Endometrial microvascular endothelial cells (primary cell): Measurements from ENCODE around the gene ASPDH. TPM values are rescaled to one million over a fixed set of nuclear protein-coding genes. Genes with fewer than 3 reads are reported as not detected.

ENCODE experiments used
- in situ Hi-C: cut with HindIII; loops from 2 replicates; pipeline ENCODE4 v1.10.0; 2017; ENCODE audit warnings: low sequenced_read_pairs, low pct_unique_long_range_greater_than_20kb; ENCODE audit errors: inconsistent ontology term
- total RNA-seq: library from RNA; depleted of rRNA; stranded (reverse); fragments of >200 nt; gene quantifications from one replicate; pipeline ENCODE4 v1.2.3, GENCODE V29; 2015; ENCODE audit errors: inconsistent ontology term

Gene ASPDH
- total RNA-seq, 1 donor from 2014 or later, result not detected

DNA sequence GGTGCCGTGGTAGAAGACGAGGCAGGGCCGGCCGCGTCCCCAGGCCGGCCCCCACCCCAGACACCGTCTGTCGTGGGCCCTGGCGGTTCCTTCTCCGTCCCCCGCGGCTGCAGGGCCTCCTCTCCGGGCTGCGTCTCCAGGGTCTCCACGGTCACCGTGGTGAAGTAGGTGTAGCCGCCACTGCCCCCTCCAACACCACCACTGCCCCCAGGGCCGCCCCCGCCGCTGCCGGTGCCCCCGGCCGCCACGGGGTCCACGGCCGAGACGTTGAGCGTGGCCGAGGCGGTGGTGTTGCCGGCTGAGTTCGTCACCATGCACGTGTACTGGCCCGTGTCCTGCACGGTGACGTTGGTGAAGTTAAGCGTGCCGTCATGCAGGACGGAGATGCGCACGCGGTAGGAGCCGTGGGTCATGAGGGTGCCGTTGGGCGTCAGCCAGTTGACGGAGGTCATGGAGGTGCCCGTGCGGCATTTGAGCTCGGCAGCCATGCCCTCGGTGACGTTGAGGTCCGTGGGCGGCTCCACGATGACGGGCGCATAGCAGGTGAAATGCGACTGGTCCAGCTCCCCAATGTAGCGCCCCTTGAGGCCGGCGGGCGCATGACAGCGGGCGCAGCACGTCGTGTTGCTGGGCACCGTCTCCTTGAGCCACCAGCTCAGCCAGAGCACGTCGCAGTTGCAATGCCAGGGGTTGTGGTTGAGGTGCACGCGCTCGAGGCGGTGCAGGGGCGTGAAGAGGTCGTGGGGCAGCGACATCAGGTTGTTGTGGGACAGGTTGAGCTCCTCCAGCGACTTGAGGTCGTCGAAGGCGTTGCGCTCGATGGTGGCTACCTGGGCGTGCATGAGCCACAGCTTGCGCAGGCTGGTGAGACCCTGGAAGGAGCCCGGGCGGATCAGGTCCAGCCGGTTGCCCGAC is 4.6 kb upstream of the ASPDH start:
- in situ Hi-C loops, result no loop called here

DNA sequence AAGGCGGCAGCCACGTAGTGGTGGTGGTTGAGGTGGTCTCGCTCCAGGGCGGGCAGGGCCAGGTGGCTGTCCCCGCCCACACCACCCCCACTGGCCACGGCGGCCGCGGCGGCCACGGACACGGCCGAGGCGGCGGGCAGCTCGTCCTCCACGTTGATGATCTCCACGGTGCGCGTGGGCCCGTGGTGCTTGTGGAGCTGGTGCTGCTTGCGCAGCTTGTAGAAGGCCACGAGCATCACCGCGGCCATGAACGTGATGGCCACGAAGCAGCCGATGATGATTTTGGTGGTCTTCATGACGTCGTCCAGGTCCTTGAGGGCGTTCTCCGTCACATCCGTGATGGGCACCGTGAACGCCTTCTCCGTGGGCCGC is 4.0 kb upstream of the ASPDH start:
- in situ Hi-C loops, result no loop called here

DNA sequence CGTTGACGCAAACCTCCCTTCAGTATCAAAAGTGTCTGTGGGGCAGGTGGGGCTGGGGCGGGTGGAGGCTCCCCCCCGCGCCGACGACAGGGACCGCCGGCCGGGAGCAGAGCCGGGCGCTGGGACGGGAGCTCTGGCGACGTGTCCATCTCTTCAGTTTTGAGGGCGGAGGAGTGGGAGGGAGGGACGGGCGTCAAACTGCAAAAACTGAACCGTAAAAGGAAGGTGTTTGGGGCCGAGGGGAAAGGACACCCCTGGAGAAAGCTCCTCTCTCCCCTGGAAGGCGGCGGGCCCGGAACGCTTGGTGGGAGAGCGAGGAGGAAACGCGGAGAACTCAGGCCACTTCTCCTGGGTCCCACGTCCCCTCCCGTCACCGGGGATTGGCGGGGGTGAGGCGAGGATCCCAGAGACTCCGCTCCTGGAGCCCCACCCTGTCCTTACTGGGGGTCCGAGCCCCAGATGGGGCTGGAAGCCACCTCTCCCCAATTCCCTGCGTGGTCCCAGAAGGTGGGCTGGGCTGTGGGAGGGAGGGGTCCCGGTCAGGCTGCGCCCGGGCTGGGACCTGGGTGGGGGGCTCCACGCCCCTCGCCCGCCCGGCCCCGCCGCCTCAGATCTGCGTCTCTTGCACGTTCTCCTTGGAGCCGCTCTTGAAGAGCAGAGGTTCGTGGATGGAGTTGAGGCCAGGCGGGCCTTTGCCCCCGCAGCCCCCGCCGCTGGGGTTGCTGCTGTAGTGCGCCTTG is 3.4 kb upstream of the ASPDH start:
- in situ Hi-C loops, result no loop called here

DNA sequence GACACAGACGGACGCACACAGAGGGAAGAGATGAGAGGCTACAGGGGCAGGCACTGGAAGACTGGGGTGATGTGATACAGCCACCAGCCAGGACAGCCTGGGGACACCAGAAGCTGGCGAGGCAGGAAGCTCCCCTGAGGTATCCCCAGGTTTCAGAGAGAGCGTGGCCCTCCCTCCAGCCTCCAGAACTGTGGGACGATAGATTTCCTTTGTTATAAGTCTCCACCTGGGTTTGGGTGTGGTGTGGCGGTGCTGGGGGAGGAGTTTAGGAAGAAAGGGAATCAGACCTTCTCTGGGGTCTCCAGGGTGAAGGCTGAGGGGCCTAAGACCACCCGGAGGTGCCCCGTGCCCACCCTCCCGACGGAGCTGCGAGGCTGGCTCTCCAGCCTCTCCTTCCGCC is 2.7 kb upstream of the ASPDH start:
- in situ Hi-C loops, result no loop called here

DNA sequence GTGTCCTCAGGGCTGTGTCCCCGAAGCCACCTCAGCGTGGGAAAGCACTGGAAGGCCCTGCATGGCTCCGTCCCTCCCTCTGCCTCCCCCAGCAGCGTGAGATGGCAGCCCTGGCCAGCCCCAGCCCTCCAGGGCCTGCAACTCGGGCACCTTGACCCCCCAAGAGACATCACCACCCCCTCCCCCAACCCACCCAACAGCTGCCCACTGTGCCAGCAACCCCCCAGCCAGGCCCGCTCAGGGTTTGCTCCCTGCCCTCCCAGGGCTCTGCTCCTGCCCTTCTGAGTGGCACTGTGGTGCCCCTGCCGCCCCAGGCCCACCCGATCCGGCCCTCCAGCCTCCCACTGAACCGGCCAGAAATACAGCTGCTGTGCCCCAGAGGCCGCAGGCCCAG is 1.5 kb upstream of the ASPDH start:
- in situ Hi-C loops, result no loop called here

DNA sequence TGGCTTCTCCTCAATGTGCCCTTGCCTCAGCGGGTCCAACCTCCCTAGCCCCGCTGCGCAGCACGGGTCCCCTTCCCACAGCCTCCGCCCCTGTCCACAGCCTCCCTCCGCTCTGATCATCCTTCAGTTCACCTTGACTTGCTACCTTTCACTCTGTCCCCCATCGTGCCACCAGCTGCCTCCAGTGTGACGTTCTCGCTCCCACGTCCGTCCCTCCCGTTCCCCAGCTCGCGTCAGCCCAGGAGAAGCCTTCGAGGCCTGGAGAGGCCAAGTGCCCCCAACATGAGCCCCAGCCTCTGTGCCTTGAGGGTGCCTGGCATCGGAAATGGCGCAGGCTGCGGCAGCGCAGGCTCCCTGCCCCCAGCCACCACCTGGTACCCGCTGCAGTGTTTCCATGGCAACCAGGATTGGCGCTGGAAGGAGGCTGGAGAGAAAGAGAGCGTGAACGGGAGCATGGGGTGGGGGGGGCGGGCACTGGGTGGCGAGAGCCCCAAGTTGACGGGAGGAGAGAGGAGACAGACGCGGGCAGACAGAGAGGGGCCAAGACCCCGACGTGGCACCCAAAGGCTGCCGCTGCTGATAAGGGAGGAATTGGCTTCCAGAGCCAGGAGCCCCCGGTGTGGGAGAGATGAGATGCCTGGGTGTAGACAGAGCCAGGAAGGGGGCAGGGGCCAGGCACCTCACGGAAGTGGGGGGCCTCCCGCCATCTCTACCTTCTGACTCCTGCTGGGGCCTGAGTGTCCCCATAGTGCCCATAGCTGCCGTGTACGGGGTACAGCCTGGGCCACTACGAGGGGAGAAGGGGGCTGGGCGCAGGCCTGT is 844 bp upstream of the ASPDH start:
- in situ Hi-C loops, result no loop called here

DNA sequence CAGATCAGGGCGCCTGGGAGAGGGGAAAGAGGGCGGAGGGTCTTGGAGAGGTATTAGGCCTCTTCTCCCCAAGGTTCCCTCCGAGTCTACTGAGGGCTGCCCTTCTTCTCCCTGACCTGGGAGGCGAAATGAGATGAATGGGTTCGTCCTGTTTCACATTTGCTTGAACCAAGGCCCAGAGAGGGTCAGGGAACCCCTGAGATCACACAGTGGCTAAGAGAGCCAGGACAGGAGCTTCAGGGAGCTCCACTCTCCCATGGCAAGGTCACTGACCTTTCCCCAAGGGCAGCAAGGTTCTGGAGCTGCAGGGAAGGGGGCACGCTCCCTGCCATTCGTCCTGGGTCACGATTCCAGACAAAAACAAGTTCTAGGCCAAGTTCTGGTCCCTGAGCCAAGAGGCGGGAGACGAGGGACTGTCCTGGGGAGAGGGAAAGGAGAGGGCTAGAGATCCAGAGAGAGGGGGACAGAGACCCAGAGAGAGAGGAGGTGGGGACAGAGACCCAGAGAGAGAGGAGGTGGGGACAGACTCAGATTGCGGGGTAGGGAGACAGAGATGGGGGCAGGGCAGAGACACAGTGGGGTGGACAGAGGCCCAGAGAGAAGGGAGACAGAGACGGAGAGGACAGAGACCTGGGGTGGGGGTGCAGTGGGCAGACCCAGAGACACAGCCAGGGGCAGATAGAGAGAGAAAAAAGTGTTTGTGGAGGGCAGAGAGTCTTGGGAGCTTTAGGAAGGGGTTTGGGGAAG is 541 bp downstream of the ASPDH start:
- in situ Hi-C loops, result no loop called here

DNA sequence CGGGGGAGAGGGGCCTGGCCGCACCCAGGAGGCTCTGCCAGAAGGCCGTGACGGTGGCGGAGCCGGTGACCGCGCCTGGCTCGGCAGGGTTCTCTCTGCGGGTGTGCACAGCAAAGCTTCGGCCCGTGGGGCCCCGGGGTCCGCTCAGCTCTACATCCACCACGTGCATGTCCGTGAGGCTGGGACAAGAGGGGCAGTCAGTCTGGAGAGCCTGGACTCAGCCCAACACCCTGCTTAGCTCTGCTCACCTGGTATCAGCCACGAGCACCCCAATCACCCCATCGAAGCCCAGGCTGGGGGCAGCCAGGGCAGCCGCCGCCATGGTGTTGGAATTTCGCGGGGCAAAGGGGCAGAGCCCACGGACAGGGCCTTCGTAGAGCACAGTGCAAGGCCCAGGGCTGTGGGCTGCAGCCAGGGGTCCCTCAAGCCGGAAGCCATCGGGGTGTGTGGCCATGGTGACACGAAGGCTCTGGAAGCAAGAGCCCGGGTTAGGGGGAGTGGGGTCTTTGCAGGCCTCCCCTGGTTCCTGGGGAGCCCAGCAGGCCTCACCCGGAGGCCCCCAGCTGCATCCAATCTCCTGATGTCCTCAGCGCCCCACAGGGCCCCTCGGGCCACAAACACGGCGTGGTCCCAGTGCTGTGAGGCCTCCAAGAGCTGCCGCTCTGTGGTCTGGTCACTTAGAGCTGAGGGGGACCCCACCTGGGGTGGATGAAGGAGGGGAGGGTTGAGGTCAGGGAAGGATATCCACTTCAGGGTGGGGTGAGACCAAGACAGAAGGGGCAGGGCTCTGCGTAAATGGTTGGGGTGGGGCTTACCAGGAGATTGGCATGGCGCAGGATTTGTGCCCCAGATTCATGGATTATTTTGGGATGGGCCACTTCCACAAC is 1.4 kb downstream of the ASPDH start:
- in situ Hi-C loops, result no loop called here

DNA sequence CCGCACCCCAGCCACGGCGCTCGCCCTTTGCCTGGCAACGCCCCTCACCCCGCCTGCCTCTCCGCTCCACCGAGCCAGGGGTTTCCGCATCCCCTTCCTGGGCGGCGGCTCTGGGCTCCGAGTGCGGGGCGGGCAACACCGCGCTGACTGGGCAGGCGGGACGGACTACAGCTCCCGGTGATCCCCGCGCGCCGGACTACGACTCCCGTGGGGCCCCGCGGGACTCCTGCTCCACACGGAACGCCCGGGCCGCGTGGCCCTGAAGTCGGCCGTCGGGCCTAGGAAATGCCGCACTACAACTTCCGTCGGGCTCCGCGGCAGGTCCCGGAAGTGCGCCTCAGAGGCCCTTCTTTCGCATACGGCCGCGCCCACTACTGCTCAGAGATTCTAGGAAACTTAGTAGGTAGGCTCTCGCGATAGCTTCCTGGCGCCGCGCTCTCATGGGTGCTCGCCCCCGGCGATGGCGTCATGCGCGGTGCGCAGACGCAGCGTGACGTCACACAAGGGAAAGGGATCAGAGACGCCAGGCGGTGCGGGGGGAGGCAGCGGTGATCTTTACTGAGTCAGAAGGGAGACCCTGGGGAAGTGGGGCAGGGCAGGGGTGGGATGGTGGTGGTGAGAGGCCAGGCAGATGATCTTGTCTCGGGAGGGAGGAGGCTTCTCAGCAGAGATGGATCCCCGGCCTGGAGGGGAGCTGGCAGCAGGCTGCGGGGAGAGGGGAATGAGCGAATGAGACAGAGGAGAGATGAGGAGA is 2.5 kb downstream of the ASPDH start, which contains the start of gene JOSD2:
Gene JOSD2, minus strand, starts transcription at position 123 of the 754 bp plus-strand sequence. CDS start 760 bp downstream, outside the sequence.
- in situ Hi-C loops, result no loop called here

DNA sequence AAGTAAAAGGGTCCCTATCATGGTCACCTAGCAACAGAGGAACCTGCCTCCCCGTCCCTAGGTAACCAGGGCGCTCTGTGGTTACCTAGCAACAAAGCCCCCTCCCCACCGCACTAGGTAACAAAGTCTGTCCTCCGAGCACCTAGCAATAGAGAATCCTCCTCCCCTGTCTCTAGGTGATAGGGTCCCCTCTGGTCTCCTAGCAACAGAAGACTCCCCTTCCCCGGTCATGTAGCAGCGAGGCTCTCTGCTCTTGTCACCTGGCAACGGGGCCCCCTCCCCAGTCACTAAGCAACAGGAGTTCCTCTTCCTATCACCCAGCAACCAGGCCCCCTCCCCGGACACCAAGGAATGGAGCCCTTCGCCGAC is 3.0 kb downstream of the ASPDH start:
- in situ Hi-C loops, result no loop called here

DNA sequence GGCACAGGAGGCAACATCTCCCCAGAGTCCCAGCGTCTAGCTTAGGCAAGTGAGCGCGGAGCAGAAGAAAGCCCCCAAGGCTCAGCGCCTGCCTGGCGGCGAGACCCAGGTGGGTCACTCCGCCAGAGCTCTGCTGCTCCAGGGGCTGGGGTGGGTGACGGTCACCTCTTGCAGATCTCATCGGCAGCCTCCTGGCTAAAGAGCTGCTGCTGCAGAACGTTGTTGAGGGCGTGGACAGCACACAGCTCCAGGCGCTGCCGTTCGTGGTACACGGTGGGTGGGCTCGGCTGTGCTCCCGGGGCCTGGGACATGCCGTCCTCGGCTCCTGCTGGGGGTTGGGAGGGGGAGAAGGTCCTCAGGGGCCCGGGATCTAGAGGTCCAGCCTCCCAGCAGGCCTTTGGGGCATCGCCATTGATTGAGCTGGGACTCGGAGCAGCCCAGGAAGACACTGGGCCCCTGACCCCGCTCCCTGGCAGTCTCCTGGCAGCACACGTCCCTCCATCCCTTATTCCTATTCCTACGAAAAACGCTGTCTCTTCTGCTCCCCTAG is 3.5 kb downstream of the ASPDH start:
- in situ Hi-C loops, result no loop called here

DNA sequence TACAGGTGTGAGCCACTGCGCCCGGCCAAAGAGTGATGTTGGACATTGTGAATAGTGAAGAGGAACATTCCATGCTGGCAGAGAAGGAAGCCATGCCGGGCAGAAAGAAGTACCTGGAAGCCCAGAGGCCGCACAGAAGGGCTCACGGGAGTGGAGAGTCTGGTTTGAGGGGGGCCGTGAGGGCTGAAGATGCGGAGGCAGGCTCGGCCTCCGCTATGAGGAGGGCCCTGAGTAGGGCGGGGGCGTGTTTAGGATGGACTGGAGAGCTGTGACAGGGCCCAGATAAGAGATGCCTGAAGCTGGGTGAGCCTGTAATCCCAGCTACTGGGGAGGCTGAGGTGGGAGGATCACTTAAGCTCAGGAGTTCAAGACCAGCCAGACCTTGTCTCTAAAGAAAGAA is 4.3 kb downstream of the ASPDH start:
- in situ Hi-C loops, result no loop called here

DNA sequence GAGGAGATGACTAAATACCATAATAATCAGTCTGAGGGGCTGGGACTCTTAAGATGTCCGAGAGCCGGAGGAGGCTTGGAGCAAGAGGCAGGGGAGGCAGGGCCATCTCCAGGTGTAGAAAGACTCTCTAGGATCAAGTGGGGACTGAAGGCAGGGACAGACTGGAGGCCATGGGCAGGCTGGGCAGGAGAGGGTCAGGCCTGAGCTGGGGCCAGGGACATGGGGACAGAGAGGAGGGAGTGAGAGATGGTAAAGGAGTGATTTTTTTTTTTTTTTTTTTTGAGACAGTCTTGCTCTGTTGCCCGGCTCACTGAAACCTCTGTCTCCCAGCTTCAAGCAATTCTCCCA is 4.9 kb downstream of the ASPDH start:
- in situ Hi-C loops, result no loop called here

DNA sequence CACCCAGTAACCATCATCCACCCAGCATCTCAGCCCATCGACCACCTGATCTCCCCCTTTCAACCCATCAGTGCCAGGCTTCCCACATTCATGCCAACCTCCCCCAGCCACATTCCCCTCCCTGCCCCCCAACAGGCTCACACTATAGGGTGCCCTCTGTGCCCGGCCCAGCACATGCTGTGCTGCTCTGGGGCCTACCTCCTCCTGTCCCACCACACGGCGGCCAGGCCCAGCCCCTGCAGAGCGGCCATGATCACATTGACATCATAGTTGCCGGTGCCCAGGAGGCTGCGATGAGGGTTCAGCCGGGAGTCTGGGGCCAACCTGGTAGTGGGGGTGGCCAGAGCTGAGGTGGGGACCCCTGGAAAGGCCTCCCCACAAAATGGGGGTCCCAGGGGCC is 6.3 kb downstream of the ASPDH start:
- in situ Hi-C loops, result no loop called here

DNA sequence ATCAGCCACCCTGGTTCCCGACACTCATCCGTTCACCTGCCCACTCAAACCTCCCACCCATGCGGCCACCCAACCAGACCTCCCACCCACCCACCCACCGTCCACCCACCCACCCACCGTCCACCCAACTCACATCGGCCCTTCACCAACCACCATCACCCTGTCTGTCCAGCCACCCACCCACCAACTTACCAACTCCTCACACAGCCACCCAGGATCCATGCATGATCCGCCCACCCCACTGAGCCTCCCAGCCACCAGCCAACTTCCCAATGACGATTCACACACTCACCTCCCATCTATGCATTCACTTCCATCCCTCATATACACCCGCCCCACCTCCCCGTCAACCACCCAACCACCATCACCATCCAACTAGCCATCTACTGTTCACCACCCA is 7.0 kb downstream of the ASPDH start:
- in situ Hi-C loops, result no loop called here

DNA sequence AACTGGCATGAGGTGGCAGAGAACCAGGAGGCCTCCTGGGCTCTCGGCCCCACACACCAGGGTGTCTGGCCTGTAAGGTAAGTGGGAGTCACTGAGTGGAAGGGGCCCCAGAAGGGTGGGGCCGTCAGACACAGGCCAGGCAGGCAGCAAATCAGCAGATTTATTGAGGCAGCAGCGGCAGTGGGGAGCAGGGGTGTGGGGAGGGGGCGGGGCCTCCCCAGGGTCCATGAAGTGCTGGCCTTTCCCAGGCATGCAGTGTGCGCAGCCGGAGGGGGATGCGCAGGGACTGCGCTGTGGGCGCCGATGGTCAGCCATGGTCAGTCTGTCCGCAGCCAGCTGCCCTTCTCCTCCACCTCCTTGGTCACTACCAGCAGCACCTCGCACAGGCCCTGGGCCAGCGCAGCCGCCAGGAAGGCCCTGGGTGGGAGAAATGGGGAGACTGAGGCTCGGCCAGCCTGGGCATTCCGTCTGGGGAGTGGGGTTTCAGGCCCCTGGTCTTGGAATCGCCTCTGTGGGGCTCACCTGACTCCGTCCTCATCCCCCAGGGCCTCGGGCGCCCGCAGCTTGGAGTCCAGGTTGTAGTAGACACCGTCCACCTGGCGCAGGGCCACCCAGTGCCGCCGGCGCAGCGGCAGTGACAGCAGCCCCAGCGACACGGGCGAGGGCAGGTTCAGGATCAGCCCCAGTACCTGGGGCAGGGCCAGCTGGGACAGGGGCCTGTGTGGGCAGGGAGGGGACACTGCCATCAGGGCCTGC is 7.7 kb downstream of the ASPDH start:
- in situ Hi-C loops, result no loop called here
